RWPE2 (cell line): Measurements from ENCODE around the gene BCAS4.

ENCODE experiments used
- ATAC-seq: fragments of 200-7000 bp; cut with Tn5 transposase; 3 replicates; pipeline ENCODE4 v1.9.1; 2021; ENCODE audit warnings: low read depth
- DNase-seq: peaks from one replicate; pipeline ENCODE4 v3.0.0-alpha.2; 2020; ENCODE audit warnings: low spot score
- H3K27ac ChIP-seq: fragments of 450-650 bp; 2 replicates; pipeline ENCODE4 v1.5.1; 2017; ENCODE audit warnings: mild to moderate bottlenecking; ENCODE audit not compliant: poor library complexity, severe bottlenecking
- H3K27me3 ChIP-seq: fragments of 250-450 bp; sonication (Bioruptor Pico); 2 replicates; pipeline ENCODE4 v1.5.1; 2021; ENCODE audit warnings: mild to moderate bottlenecking, moderate library complexity; ENCODE audit not compliant: insufficient read depth, poor library complexity, severe bottlenecking
- H3K36me3 ChIP-seq: fragments of 250-450 bp; sonication (Bioruptor Pico); 2 replicates; pipeline ENCODE4 v1.5.1; 2020; ENCODE audit warnings: low read depth, mild to moderate bottlenecking, moderate library complexity
- H3K4me1 ChIP-seq: fragments of 250-450 bp; sonication (Bioruptor Pico); 2 replicates; pipeline ENCODE4 v1.5.1; 2021; ENCODE audit warnings: mild to moderate bottlenecking, moderate library complexity; ENCODE audit not compliant: insufficient read depth, poor library complexity, severe bottlenecking
- H3K4me3 ChIP-seq: fragments of 250-450 bp; sonication (Bioruptor Pico); 2 replicates; pipeline ENCODE4 v1.5.1; 2021; ENCODE audit warnings: mild to moderate bottlenecking, moderate library complexity; ENCODE audit not compliant: severe bottlenecking
- H3K9me3 ChIP-seq: fragments of 250-450 bp; sonication (Bioruptor Pico); 2 replicates; pipeline ENCODE4 v1.5.1; 2021; ENCODE audit warnings: mild to moderate bottlenecking, moderate library complexity; ENCODE audit not compliant: severe bottlenecking
- CTCF ChIP-seq: fragments of 450-650 bp; IDR thresholded peaks from one replicate; pipeline ENCODE4 v1.5.1; 2017; ENCODE audit warnings: mild to moderate bottlenecking, moderate library complexity; ENCODE audit not compliant: poor library complexity, severe bottlenecking

The BCAS4 gene

GRCh38 chr20:50843331-50844276 lies 48.7 kb downstream of the BCAS4 start:
- peaks cover 61% of the 10 kb centered on the region for H3K4me1 ChIP-seq
- peak; percentile 78 for DNase-seq
- no peak overlapping the region for H3K4me3 ChIP-seq
- H3K36me3 ChIP-seq, result no peaks in the 10 kb centered on the region
- H3K27ac ChIP-seq, result peak overlapping the region; percentile 82
- TF ChIP-seq CTCF, result no peak
- H3K9me3 ChIP-seq, result no peaks in the 10 kb centered on the region
- no peaks in the 10 kb centered on the region for H3K27me3 ChIP-seq
- peak; percentile 1; the same call in 1 of the 3 replicates for ATAC-seq

GRCh38 chr20:50844430-50845100 lies 49.7 kb downstream of the BCAS4 start:
- H3K4me3 ChIP-seq, result no peak overlapping the region
- H3K27me3 ChIP-seq, result no peaks in the 10 kb centered on the region
- H3K4me1 ChIP-seq, result peaks cover 60% of the 10 kb centered on the region
- peak; percentile 33 for TF ChIP-seq CTCF
- peak; percentile 91 for ATAC-seq
- H3K27ac ChIP-seq, result peak overlapping the region; percentile 82
- no peaks in the 10 kb centered on the region for H3K9me3 ChIP-seq
- DNase-seq, result peak; percentile 100
- H3K36me3 ChIP-seq, result no peaks in the 10 kb centered on the region

GRCh38 chr20:50845566-50846215 lies 50.8 kb downstream of the BCAS4 start:
- Histone ChIP-seq H3K4me3 (no peak overlapping the region), H3K36me3 (no peaks in the 10 kb centered on the region), H3K4me1 (peaks cover 55% of the 10 kb centered on the region), H3K27me3 (no peaks in the 10 kb centered on the region), H3K9me3 (no peaks in the 10 kb centered on the region), H3K27ac (peak overlapping the region; percentile 82)
- ATAC-seq (no peak), DNase-seq (peak; percentile 86)
- TF ChIP-seq CTCF, result no peak

- Histone ChIP-seq H3K9me3 (no peaks in the 10 kb centered on the region), H3K27ac (peak overlapping the region; percentile 73), H3K4me1 (peaks cover 50% of the 10 kb centered on the region), H3K4me3 (no peak overlapping the region), H3K36me3 (no peaks in the 10 kb centered on the region), H3K27me3 (no peaks in the 10 kb centered on the region)
- DNase-seq, result peak; percentile 93
- peak; percentile 63 for ATAC-seq
- no peak for TF ChIP-seq CTCF
Measured at GRCh38 chr20:50848341-50848808, 53.5 kb downstream of the BCAS4 start.
